ENCODE data around the gene EIF4EBP3. TPM values are rescaled to one million over a fixed set of nuclear protein-coding genes. Genes with fewer than 3 reads are reported as not detected.

EIF4EBP3 gene
- total RNA-seq (2021), result 7.7 and 10.1 TPM in 2 replicates
- long read RNA-seq, result 0 reads

DNA sequence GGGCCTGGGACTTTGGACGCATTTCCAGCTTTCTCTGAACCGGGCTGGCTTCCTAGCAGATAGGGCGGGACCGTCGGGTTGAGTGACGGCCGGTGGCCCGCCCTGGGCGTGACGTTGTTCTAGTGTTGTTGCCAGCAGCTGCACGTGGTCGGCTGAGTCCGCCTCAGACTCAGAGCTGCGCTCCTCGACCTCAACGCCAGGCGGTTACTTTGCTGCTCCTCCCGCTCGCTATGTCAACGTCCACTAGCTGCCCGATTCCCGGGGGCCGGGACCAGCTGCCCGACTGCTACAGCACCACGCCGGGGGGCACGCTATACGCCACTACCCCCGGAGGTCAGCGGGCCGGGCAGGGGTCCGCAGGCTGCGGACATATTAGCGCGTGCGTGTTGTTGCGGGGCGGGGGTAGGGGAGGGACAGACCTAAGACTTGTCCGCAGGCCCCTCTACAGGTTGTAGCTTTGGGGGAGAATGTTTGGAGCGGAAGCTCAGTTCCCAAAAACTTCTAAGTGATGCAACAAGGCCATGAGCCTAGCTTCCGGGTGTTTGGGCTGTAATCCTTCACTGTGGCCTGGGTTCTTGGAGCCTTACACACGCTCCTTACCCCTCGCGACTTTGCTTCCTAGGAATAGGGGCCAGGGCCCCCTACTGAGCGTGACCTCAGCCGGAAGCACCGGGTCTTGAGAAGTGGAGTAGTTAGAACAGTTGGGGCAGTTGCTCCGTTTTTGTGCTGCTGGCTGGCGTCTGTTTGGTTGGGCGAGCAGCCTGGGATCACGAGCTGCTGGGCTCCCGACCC lies at the start of gene EIF4EBP3:
Gene EIF4EBP3 (plus strand): TSS at position 155 of the 792 bp plus-strand sequence. CDS start 76 bp downstream, at position 231.
- no peak within 1 kb of the TSS for H2AFZ ChIP-seq (ENCODE audit: low read length)

More for the DNA sequence above, at the start of gene EIF4EBP3:
- Histone ChIP-seq H3K4ac (ENCODE audit: low read depth, low read length) (no peak within 1 kb of the TSS; the same call in 1 of the 2 replicates), H2BK120ac (ENCODE audit: low read depth, low read length, poor library complexity, severe bottlenecking) (no peak within 1 kb of the TSS), H3K79me2 (ENCODE audit: insufficient read depth, low read length) (no peaks in the 10 kb centered on the region), H3K4me1 (ENCODE audit: insufficient read depth, low read length) (0 out of 2 replicates have a peak, but pooled peaks cover 7% of the 10 kb centered on the region), H3K4me2 (ENCODE audit: insufficient read depth, insufficient read length, low read length) (peak within 1 kb of the TSS; percentile 81), H3K27ac (ENCODE audit: insufficient read length, low read depth, low read length) (peak within 1 kb of the TSS; percentile 19), H2BK20ac (ENCODE audit: low read depth, low read length, poor library complexity, severe bottlenecking) (no peak within 1 kb of the TSS), H4K8ac (replicated peaks; ENCODE audit: insufficient read length, low read depth, low read length) (no peak within 1 kb of the TSS), H4K20me1 (ENCODE audit: control insufficient read depth, insufficient read depth, insufficient read length) (no peaks in the 10 kb centered on the region), H2BK15ac (ENCODE audit: low read depth, low read length) (no peak within 1 kb of the TSS), H3K23ac (ENCODE audit: insufficient read length, low read depth, low read length) (no peak within 1 kb of the TSS), H4K5ac (ENCODE audit: insufficient read length, low read depth, low read length) (no peak within 1 kb of the TSS), H3K56ac (ENCODE audit: insufficient read length, low read depth, low read length) (no peak within 1 kb of the TSS), H3K27me3 (ENCODE audit: insufficient read depth, low read length) (no peaks in the 10 kb centered on the region), H3K23me2 (ENCODE audit: insufficient read length, low read depth, low read length, poor library complexity, severe bottlenecking) (peaks cover 7% of the 10 kb centered on the region), H3T11ph (ENCODE audit: low read length) (no peak within 1 kb of the TSS), H2BK5ac (ENCODE audit: insufficient read length, low read length) (no peak within 1 kb of the TSS), H3K9ac (ENCODE audit: extremely low read depth, insufficient read length, low read length) (peak within 1 kb of the TSS; percentile 17), H3K18ac (ENCODE audit: insufficient read length, low read depth, low read length) (peak within 1 kb of the TSS; percentile 65), H2BK12ac (ENCODE audit: insufficient read length, low read depth, low read length) (no peak within 1 kb of the TSS), H4K91ac (ENCODE audit: insufficient read length, low read depth, low read length) (no peak within 1 kb of the TSS), H3K14ac (ENCODE audit: insufficient read depth, low read length) (peak within 1 kb of the TSS; percentile 51), H2AK5ac (ENCODE audit: insufficient read length, low read length) (no peak within 1 kb of the TSS), H3K79me1 (ENCODE audit: insufficient read depth, low read depth, low read length, poor library complexity, severe bottlenecking) (no peaks in the 10 kb centered on the region), H3K9me3 (ENCODE audit: control insufficient read depth, low read depth, low read length) (no peaks in the 10 kb centered on the region)
- Mint-ChIP-seq H3K4me1 (peaks cover 23 to 26% of the 10 kb centered on the region in 2 experiments), H3K27me3 (ENCODE audit: low read depth) (no peaks in the 10 kb centered on the region), H3K36me3 (ENCODE audit: insufficient read depth in 1 of 3, low read depth in 3 of 3) (peaks cover 19 to 65% (median 37%) of the 10 kb centered on the region in 3 experiments; a peak in 6 of 7 replicates), H3K27ac (peak within 1 kb of the TSS; percentile 95 to 99 (median 99); a peak in 6 of 7 replicates), H3K9me3 (no peaks in the 10 kb centered on the region), H3K4me3 (peak within 1 kb of the TSS; percentile 73 to 79)
- WGBS (ENCODE audit: extremely low coverage, insufficient read length, low lambda C conversion rate), result no CpG with 5 or more reads among the region's 52 CpGs
- TF ChIP-seq, protein P1, sequence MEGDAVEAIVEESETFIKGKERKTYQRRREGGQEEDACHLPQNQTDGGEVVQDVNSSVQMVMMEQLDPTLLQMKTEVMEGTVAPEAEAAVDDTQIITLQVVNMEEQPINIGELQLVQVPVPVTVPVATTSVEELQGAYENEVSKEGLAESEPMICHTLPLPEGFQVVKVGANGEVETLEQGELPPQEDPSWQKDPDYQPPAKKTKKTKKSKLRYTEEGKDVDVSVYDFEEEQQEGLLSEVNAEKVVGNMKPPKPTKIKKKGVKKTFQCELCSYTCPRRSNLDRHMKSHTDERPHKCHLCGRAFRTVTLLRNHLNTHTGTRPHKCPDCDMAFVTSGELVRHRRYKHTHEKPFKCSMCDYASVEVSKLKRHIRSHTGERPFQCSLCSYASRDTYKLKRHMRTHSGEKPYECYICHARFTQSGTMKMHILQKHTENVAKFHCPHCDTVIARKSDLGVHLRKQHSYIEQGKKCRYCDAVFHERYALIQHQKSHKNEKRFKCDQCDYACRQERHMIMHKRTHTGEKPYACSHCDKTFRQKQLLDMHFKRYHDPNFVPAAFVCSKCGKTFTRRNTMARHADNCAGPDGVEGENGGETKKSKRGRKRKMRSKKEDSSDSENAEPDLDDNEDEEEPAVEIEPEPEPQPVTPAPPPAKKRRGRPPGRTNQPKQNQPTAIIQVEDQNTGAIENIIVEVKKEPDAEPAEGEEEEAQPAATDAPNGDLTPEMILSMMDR (conservative IDR thresholded peaks at IDR 0.05), result peak; percentile 64
- peak; percentile 99 for DNase-seq
